Gastrocnemius medialis (tissue), 4 donors: Measurements from ENCODE around the gene CTTNBP2. TPM values are rescaled to one million over a fixed set of nuclear protein-coding genes. Genes with fewer than 3 reads are reported as not detected.
A peak's percentile ranks its signal among the peaks of the same experiment; 100 is the strongest.

Experiments used
- ATAC-seq, 2 donors: fragments of 150-250 bp; one replicate each; pipeline ENCODE4 v1.9.1; 2016
- DNase-seq, 2 donors: peaks; one replicate each; pipeline ENCODE4 v3.0.0-alpha.2; 2019
- H3K27ac ChIP-seq, 4 donors: fragments of 200-600 bp; sonication (generic); 1 replicate in 1 of 4; 2 replicates in 3 of 4; pipeline ENCODE4 v1.5.1; 2016 to 2018; ENCODE audit warnings: mild to moderate bottlenecking in 2 of 4, moderate library complexity in 1 of 4
- H3K27me3 ChIP-seq, 3 donors: fragments of 200-600 bp; sonication (generic) in 2 of 3; 1 replicate in 1 of 3; 2 replicates in 2 of 3; pipeline versions ENCODE4 v1.5.1 to v1.6.0; 2016 to 2019; ENCODE audit warnings: mild to moderate bottlenecking in 1 of 3, moderate library complexity in 1 of 3
- H3K36me3 ChIP-seq, 2 donors: fragments of 200-600 bp; sonication (generic) in 1 of 2; one replicate each; pipeline ENCODE4 v1.5.1; 2017 to 2018
- H3K4me1 ChIP-seq, 2 donors: fragments of 200-600 bp; sonication (generic) in 1 of 2; one replicate each; pipeline ENCODE4 v1.5.1; 2016 to 2017; ENCODE audit warnings: mild to moderate bottlenecking in 2 of 2
- H3K4me3 ChIP-seq, 4 donors: fragments of 200-600 bp; sonication (generic) in 3 of 4; 1 replicate in 1 of 4; 2 replicates in 3 of 4; pipeline ENCODE4 v1.5.1; 2016 to 2019; ENCODE audit warnings: mild to moderate bottlenecking in 2 of 4
- H3K9me3 ChIP-seq, 3 donors: fragments of 200-600 bp; sonication (generic) in 2 of 3; 1 replicate in 1 of 3; 2 replicates in 2 of 3; pipeline ENCODE4 v1.5.1; 2016 to 2019
- CTCF ChIP-seq, 5 experiments: fragments of 450-650 bp in 3 of 5; fragments of 200-600 bp in 2 of 5; sonication (generic) in 2 of 5; IDR thresholded peaks in 4 of 5; conservative IDR thresholded peaks in 1 of 5; 1 replicate in 4 of 5; 2 replicates in 1 of 5; pipeline ENCODE4 v1.5.1; 2016 to 2019; ENCODE audit warnings: antibody characterized with exemption in 5 of 5, mild to moderate bottlenecking in 3 of 5, moderate library complexity in 3 of 5
- POLR2A ChIP-seq, 2 donors: fragments of 450-650 bp; IDR thresholded peaks; one replicate each; pipeline ENCODE4 v1.6.1; 2017; ENCODE audit warnings: antibody characterized with exemption in 2 of 2, mild to moderate bottlenecking in 2 of 2, moderate library complexity in 2 of 2
- in situ Hi-C, 4 donors: fragments of 200-750 bp; cut with MboI; loops; one replicate each; pipeline versions ENCODE4 v1.15.0 to v1.8.0; 2017; ENCODE audit warnings: low sequenced_read_pairs in 4 of 4
- intact Hi-C: fragments of 100-400 bp; cut with DNase I; formaldehyde crosslinking; loops from one replicate; pipeline ENCODE4 v1.15.1; 2023; ENCODE audit warnings: low total_unique reads
- total RNA-seq, 4 donors: library from RNA; depleted of rRNA; stranded (reverse); fragments of >200 nt; gene quantifications; one replicate each; pipeline versions ENCODE4 v1.1.0 to v1.2.3, GENCODE V29; 2016

Gene CTTNBP2
- total RNA-seq, 4 donors from 2014 or later: 0.49 to 1.8 (median 1.5) TPM

- H3K4me1 ChIP-seq: peaks cover 0 to 5% of the 10 kb centered on the region in 2 donors
- no peak overlapping the region for H3K27ac ChIP-seq
- no peak for TF ChIP-seq POLR2A (IDR thresholded peaks at IDR 0.05)
- no peak for TF ChIP-seq CTCF (IDR thresholded peaks at IDR 0.05 in 4 of 5, conservative IDR thresholded peaks at IDR 0.05 in 1 of 5)
- in situ Hi-C loops (no loop called here), intact Hi-C loops (no loop called here)
- H3K4me3 ChIP-seq: peak overlapping the region; percentile 60 to 68 (median 62)
- no peaks in the 10 kb centered on the region for H3K9me3 ChIP-seq
- H3K27me3 ChIP-seq: peaks cover 15 to 27% (median 17%) of the 10 kb centered on the region in 3 donors
- ATAC-seq (peak; percentile 22 to 37), DNase-seq (no peak)
- no peaks in the 10 kb centered on the region for H3K36me3 ChIP-seq
These were observed 506 bp downstream of the CTTNBP2 start for GRCh38 chr7:117872561-117873309.

- no peaks in the 10 kb centered on the region for H3K36me3 ChIP-seq
- H3K27ac ChIP-seq: no peak overlapping the region
- H3K4me3 ChIP-seq: peak overlapping the region; percentile 60 to 68 (median 62)
- peaks cover 0 to 5% of the 10 kb centered on the region in 2 donors for H3K4me1 ChIP-seq
- no peaks in the 10 kb centered on the region for H3K9me3 ChIP-seq
- no peak for DNase-seq
- intact Hi-C loops: no loop called here
- no peak for TF ChIP-seq CTCF (IDR thresholded peaks at IDR 0.05 in 4 of 5, conservative IDR thresholded peaks at IDR 0.05 in 1 of 5)
- TF ChIP-seq POLR2A (IDR thresholded peaks at IDR 0.05): no peak
- in situ Hi-C loops: no loop called here
- ATAC-seq: no peak
- H3K27me3 ChIP-seq: peaks cover 15 to 27% (median 17%) of the 10 kb centered on the region in 3 donors
These were observed 1.3 kb downstream of the CTTNBP2 start for GRCh38 chr7:117871778-117872538.

- in situ Hi-C loops (no loop called here), intact Hi-C loops (no loop called here)
- no peak for DNase-seq
- peaks cover 15 to 27% (median 17%) of the 10 kb centered on the region in 3 donors for H3K27me3 ChIP-seq
- H3K9me3 ChIP-seq: no peaks in the 10 kb centered on the region
- peaks cover 0 to 5% of the 10 kb centered on the region in 2 donors for H3K4me1 ChIP-seq
- no peak overlapping the region for H3K27ac ChIP-seq
- peak overlapping the region in 1 of 4 donors; percentile 63 for H3K4me3 ChIP-seq
- no peak for TF ChIP-seq CTCF (IDR thresholded peaks at IDR 0.05 in 4 of 5, conservative IDR thresholded peaks at IDR 0.05 in 1 of 5)
- no peak for TF ChIP-seq POLR2A (IDR thresholded peaks at IDR 0.05)
- H3K36me3 ChIP-seq: no peaks in the 10 kb centered on the region
- no peak for ATAC-seq
These were observed 1.9 kb downstream of the CTTNBP2 start for GRCh38 chr7:117871401-117871777.

- no peak for DNase-seq
- H3K27ac ChIP-seq: no peak overlapping the region
- peaks cover 0 to 5% of the 10 kb centered on the region in 2 donors for H3K4me1 ChIP-seq
- H3K4me3 ChIP-seq: no peak overlapping the region
- in situ Hi-C loops: no loop called here
- ATAC-seq: no peak
- intact Hi-C loops: no loop called here
- H3K27me3 ChIP-seq: peaks cover 15 to 27% (median 17%) of the 10 kb centered on the region in 3 donors
- H3K36me3 ChIP-seq: no peaks in the 10 kb centered on the region
- no peaks in the 10 kb centered on the region for H3K9me3 ChIP-seq
- TF ChIP-seq CTCF (IDR thresholded peaks at IDR 0.05 in 4 of 5, conservative IDR thresholded peaks at IDR 0.05 in 1 of 5): no peak
- no peak for TF ChIP-seq POLR2A (IDR thresholded peaks at IDR 0.05)
These were observed 2.7 kb downstream of the CTTNBP2 start for GRCh38 chr7:117870448-117871130.
